PC-9 (cell line): Measurements from ENCODE around the gene USF3. TPM values are rescaled to one million over a fixed set of nuclear protein-coding genes. Genes with fewer than 3 reads are reported as not detected.

Experiments
- BruUV-seq: library from RNA; stranded (reverse); fragments of 400-500 nt; replicated peaks from 2 replicates; lab custom pipeline; 2021; lab: Mats Ljungman, UMichigan
- CTCF ChIA-PET: fragments of 300-600 bp; sonication (Branson Sonifier 250); formaldehyde crosslinking; loops from one replicate; lab custom pipeline; 2022; ENCODE audit warnings: antibody characterized with exemption; lab: Charles Lee
- POLR2A ChIA-PET: fragments of 300-600 bp; sonication (Branson Sonifier 250); formaldehyde crosslinking; loops from one replicate; lab custom pipeline; 2022; ENCODE audit warnings: antibody characterized with exemption; ENCODE audit not compliant: unreplicated experiment; lab: Charles Lee
- DNase-seq, 2 experiments: peaks; one replicate each; pipeline versions ENCODE4 v3.0.0 to v3.0.0-alpha.2; 2015 to 2022; ENCODE audit warnings: mixed read lengths in 1 of 2
- H2AFZ ChIP-seq: fragments of 200-600 bp; sonication (generic); 2 replicates; pipeline ENCODE4 v1.8.1; 2017; ENCODE audit warnings: antibody characterized with exemption
- H3F3A ChIP-seq: fragments of 200-600 bp; sonication (generic); 2 replicates; pipeline ENCODE4 v1.8.1; 2017; ENCODE audit warnings: antibody characterized with exemption, mild to moderate bottlenecking, low read depth; ENCODE audit not compliant: insufficient read depth
- H3K27ac ChIP-seq: fragments of 200-600 bp; sonication (generic); 2 replicates; pipeline ENCODE4 v1.6.1; 2016; ENCODE audit warnings: mixed run types
- H3K27me3 ChIP-seq: fragments of 200-600 bp; sonication (generic); 2 replicates; pipeline ENCODE4 v1.6.1; 2016; ENCODE audit warnings: low read depth, mixed run types; ENCODE audit not compliant: insufficient read depth
- H3K36me3 ChIP-seq: fragments of 200-600 bp; sonication (generic); 2 replicates; pipeline ENCODE4 v1.6.1; 2016; ENCODE audit warnings: low read depth, mixed run types
- H3K4me1 ChIP-seq: fragments of 200-600 bp; sonication (generic); replicated peaks from 2 replicates; pipeline ENCODE4 v1.6.1; 2016; ENCODE audit warnings: mixed run types; ENCODE audit not compliant: insufficient read depth
- H3K4me2 ChIP-seq: fragments of 200-600 bp; sonication (generic); 2 replicates; pipeline ENCODE4 v1.6.1; 2017; ENCODE audit warnings: mixed run types
- H3K4me3 ChIP-seq: fragments of 200-600 bp; sonication (generic); 2 replicates; pipeline ENCODE4 v1.6.1; 2016; ENCODE audit warnings: mixed run types
- H3K79me2 ChIP-seq: fragments of 200-600 bp; sonication (generic); 2 replicates; pipeline ENCODE4 v1.6.1; 2017; ENCODE audit warnings: low read depth, mixed run types
- H3K9me2 ChIP-seq: fragments of 200-600 bp; sonication (generic); 2 replicates; pipeline ENCODE4 v1.8.1; 2017; ENCODE audit warnings: mild to moderate bottlenecking; ENCODE audit not compliant: insufficient read depth
- H3K9me3 ChIP-seq: fragments of 200-600 bp; sonication (generic); 2 replicates; pipeline ENCODE4 v1.8.1; 2016; ENCODE audit warnings: low read depth; ENCODE audit not compliant: insufficient read depth
- H4K20me1 ChIP-seq: fragments of 200-600 bp; sonication (generic); 2 replicates; pipeline ENCODE4 v1.8.1; 2017; ENCODE audit not compliant: insufficient read depth
- EZH2 ChIP-seq: fragments of 200-600 bp; sonication (generic); IDR thresholded peaks from 2 replicates; pipeline ENCODE4 v1.8.0; 2017; ENCODE audit warnings: antibody characterized with exemption, low read depth
- intact Hi-C: fragments of 100-400 bp; cut with micrococcal nuclease; formaldehyde crosslinking; loops from one replicate; pipeline ENCODE4 v1.10.0; 2022; ENCODE audit not compliant: unreplicated experiment
- total RNA-seq: library from RNA; stranded (reverse); gene quantifications from 2 replicates; pipeline ENCODE4 v1.2.3, GENCODE V29; 2021
- TF ChIP-seq, protein P1 (sequence below): fragments of 200-600 bp; sonication (generic); conservative IDR thresholded peaks from 2 replicates; pipeline ENCODE4 v1.6.1; 2017; ENCODE audit warnings: mixed run types, antibody characterized with exemption, mild to moderate bottlenecking, moderate library complexity

USF3 gene
- total RNA-seq, 1 experiment from 2014 or later, result 12.8 TPM

DNA sequence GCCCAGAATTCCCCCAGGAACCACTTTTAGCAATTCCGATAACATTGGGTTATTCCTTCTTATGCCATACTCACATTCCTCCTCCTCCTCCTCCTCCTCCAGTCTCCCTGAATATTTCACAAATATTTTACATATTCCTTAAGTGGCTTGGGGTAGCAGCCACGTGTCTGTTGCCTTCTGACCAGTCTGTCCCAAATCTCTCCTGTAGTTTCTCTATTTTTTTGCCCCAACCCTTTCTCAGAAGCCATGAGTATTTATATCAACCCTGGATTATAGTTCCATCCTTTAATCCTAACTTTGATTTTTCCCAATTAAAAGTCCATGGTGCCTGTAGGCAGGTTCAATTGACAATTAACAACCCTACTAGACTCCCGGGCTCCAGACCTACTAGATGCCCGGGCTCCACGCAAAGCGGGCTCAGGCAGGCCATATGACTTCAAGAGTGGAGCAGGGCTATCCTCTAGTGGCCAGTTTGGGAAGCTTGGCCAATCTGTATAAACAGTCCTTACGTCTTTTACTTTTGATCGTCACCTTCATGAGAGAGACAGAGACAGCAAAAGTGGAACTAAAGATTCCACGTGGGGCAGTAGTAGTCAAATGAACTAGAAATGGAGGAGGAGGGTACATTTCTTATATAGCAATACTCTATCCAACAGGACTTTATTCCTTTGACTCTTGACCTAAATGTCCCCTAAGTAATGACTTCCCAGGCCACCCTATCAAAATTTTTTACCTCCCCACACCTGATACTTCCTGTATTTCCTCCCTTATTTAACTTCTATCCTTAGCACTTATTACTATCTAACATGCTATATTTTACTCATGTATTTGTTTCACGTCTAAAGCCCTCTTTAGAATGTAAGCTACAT is 69.7 kb downstream of the USF3 start:
- no peaks in the 10 kb centered on the region for H3K9me2 ChIP-seq
- H2AFZ ChIP-seq, result no peak overlapping the region
- no TSS peak for BruUV-seq
- ChIA-PET CTCF (interaction anchor here (0.7 to 0.9 kb wide), 2 partner anchors 49 to 118 kb away, joined by 3 read pairs; no protein-coding TSS in a partner anchor), POLR2A (no interaction called here)
- DNase-seq, result peak; percentile 41
- no peak overlapping the region for H3K4me3 ChIP-seq
- H3K4me1 ChIP-seq, result 0 out of 2 replicates have a peak, but pooled peaks cover 4% of the 10 kb centered on the region
- H3K27me3 ChIP-seq, result no peaks in the 10 kb centered on the region
- no peaks in the 10 kb centered on the region for H4K20me1 ChIP-seq
- no peaks in the 10 kb centered on the region for H3K79me2 ChIP-seq
- H3K4me2 ChIP-seq, result peak overlapping the region; percentile 56
- TF ChIP-seq EZH2, result no peak
- TF ChIP-seq, protein P1, sequence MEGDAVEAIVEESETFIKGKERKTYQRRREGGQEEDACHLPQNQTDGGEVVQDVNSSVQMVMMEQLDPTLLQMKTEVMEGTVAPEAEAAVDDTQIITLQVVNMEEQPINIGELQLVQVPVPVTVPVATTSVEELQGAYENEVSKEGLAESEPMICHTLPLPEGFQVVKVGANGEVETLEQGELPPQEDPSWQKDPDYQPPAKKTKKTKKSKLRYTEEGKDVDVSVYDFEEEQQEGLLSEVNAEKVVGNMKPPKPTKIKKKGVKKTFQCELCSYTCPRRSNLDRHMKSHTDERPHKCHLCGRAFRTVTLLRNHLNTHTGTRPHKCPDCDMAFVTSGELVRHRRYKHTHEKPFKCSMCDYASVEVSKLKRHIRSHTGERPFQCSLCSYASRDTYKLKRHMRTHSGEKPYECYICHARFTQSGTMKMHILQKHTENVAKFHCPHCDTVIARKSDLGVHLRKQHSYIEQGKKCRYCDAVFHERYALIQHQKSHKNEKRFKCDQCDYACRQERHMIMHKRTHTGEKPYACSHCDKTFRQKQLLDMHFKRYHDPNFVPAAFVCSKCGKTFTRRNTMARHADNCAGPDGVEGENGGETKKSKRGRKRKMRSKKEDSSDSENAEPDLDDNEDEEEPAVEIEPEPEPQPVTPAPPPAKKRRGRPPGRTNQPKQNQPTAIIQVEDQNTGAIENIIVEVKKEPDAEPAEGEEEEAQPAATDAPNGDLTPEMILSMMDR, result peak; percentile 86
- no peak overlapping the region for H3K27ac ChIP-seq
- H3K9me3 ChIP-seq, result no peaks in the 10 kb centered on the region
- H3K36me3 ChIP-seq, result no peaks in the 10 kb centered on the region
- intact Hi-C loops, result loop anchor here (1.0 to 10.0 kb wide), 6 partner anchors 132 to 1044 kb away; partner anchors contain the start of gene CCDC80
- no peaks in the 10 kb centered on the region for H3F3A ChIP-seq

DNA sequence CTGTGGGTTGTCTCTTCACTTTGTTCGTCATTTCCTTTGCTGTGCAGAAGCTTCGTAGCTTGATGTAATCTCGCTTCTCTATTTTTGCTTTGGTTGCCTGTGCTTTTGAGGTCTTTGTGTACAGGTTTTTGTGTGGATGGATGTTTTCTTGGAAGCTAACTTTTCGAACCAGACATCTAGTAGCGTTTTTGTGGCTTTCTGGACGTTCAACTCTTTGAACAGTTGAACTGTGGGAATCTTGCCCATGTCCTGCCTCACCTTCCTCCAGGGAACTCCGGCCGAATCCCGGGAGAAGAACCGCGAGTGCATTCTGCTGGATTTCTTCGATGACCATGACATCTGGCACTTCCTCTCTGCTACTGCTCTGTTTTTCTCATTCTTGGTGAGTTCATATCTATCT is 70.6 kb downstream of the USF3 start:
- Histone ChIP-seq H3K4me1 (0 out of 2 replicates have a peak, but pooled peaks cover 4% of the 10 kb centered on the region), H3K4me2 (no peak overlapping the region), H3K79me2 (no peaks in the 10 kb centered on the region), H3F3A (no peaks in the 10 kb centered on the region), H2AFZ (no peak overlapping the region), H3K27me3 (no peaks in the 10 kb centered on the region), H4K20me1 (no peaks in the 10 kb centered on the region), H3K27ac (no peak overlapping the region), H3K9me3 (no peaks in the 10 kb centered on the region), H3K36me3 (no peaks in the 10 kb centered on the region), H3K9me2 (no peaks in the 10 kb centered on the region), H3K4me3 (no peak overlapping the region)
- no peak for DNase-seq
- intact Hi-C loops, result loop anchor here (1.0 to 10.0 kb wide), 6 partner anchors 132 to 1043 kb away; partner anchors contain the start of gene CCDC80
- POLR2A ChIA-PET, result no interaction called here
- CTCF ChIA-PET, result interaction anchor here (0.6 to 1.5 kb wide), 2 partner anchors 71 to 130 kb away, joined by 3 read pairs; no protein-coding TSS in a partner anchor
- TF ChIP-seq, protein P1, result no peak
- TF ChIP-seq EZH2, result no peak
- no TSS peak for BruUV-seq

DNA sequence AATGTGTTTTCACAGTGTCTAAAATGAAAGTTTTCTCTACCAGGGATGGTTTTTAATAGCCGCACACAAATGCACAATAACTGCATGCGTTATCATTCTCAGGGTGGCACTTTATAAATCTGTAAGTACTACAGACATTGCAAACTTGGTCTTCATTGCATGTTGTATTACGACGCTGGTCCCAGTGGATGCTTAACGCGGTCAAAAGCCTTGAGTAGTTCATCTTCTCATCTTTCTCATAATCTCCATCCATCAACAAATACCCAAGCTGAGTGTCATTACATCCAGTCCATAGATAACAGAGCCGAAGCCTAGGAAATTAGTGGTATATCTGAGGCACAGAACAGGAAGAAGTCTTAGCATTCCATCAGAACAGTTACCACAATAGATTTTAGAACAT is 72.6 kb downstream of the USF3 start:
- Histone ChIP-seq H2AFZ (no peak overlapping the region), H3K27ac (no peak overlapping the region), H3F3A (no peaks in the 10 kb centered on the region), H3K9me3 (no peaks in the 10 kb centered on the region), H3K79me2 (no peaks in the 10 kb centered on the region), H3K4me3 (no peak overlapping the region), H3K9me2 (no peaks in the 10 kb centered on the region), H3K4me1 (0 out of 2 replicates have a peak, but pooled peaks cover 4% of the 10 kb centered on the region), H3K4me2 (no peak overlapping the region), H3K27me3 (no peaks in the 10 kb centered on the region), H4K20me1 (no peaks in the 10 kb centered on the region), H3K36me3 (no peaks in the 10 kb centered on the region)
- DNase-seq, result no peak
- POLR2A ChIA-PET, result no interaction called here
- intact Hi-C loops, result loop anchor here (10.0 kb wide), 2 partner anchors 329 to 489 kb away; no protein-coding TSS in a partner anchor
- CTCF ChIA-PET, result no interaction called here
- TF ChIP-seq, protein P1, result no peak
- no TSS peak for BruUV-seq
